Measurements from ENCODE around the gene CTLA4.

Gene CTLA4

GRCh38 chr2:203855274-203855673 lies 12.3 kb upstream of the CTLA4 start:
- FAIRE-seq = no peak

DNA sequence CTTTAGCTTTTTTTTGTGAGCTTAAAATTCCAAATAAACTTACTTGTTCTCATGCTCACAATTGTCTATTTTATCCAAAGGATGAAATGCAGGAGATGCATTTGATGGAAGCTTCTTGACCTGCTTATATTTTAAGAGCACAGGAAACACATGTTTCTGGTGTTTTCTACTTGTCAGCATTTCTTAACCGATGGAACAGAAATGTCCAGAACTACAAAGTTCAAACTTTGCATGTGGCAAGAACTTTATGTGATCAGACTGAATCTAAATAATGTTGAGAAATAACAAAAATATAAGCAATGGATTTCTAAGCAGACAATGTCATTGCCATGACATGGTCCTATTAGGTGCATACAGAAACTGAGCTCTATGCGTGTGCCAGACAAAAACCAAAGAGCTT lies 9.9 kb upstream of the CTLA4 start:
- FAIRE-seq (no peak), DNase-seq (ENCODE audit: insufficient read length, low spot score) (no peak)

More at GRCh38 chr2:203855274-203855673, 12.3 kb upstream of the CTLA4 start:
- TF ChIP-seq, protein P1, sequence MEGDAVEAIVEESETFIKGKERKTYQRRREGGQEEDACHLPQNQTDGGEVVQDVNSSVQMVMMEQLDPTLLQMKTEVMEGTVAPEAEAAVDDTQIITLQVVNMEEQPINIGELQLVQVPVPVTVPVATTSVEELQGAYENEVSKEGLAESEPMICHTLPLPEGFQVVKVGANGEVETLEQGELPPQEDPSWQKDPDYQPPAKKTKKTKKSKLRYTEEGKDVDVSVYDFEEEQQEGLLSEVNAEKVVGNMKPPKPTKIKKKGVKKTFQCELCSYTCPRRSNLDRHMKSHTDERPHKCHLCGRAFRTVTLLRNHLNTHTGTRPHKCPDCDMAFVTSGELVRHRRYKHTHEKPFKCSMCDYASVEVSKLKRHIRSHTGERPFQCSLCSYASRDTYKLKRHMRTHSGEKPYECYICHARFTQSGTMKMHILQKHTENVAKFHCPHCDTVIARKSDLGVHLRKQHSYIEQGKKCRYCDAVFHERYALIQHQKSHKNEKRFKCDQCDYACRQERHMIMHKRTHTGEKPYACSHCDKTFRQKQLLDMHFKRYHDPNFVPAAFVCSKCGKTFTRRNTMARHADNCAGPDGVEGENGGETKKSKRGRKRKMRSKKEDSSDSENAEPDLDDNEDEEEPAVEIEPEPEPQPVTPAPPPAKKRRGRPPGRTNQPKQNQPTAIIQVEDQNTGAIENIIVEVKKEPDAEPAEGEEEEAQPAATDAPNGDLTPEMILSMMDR (IDR thresholded peaks at IDR 0.05; ENCODE audit: insufficient read depth, missing control alignments) = no peak
- DNase-seq (ENCODE audit: insufficient read length, low spot score) = no peak

GRCh38 chr2:203858176-203858575 lies 9.4 kb upstream of the CTLA4 start:
- FAIRE-seq (no peak), DNase-seq (ENCODE audit: insufficient read length, low spot score) (no peak)
- TF ChIP-seq, protein P1 (IDR thresholded peaks at IDR 0.05; ENCODE audit: insufficient read depth, missing control alignments) = no peak

More for the DNA sequence above, 9.9 kb upstream of the CTLA4 start:
- TF ChIP-seq, protein P1 (IDR thresholded peaks at IDR 0.05; ENCODE audit: insufficient read depth, missing control alignments) = no peak

DNA sequence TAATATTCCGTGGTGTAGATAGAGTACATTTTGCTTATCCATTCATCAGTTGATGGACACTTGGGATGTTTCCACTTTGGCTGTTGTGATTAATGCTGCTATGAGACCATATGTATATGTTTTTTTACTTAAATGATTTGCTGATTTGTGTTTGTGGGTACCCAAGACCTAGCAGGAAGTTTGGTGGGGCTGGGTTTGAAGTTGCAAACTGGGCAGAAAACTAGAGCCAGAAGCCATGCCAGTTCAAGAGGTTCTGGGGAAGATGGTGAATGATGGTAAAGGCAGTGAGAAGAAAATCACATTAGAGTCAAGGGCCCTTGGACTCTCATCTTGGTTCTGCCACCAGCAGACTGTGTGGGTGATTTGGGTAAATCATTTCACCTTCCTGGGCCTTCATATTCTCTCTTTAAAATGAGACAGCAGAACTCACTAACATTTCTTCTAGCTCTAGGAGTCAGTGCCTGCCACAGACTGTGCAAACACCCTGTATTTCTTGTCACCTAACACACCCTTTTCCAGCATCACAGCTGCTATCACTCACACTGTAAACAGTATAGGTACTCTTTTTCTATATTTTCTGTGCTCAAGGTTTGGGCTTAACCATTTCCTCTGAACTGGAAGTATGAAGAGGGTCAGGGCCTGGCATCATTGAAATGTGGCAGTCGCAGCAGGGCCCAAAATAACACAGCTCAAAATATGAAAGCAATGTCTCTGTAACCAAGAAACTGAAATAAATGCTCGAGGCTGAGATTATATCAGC lies 8.4 kb upstream of the CTLA4 start:
- no peak for FAIRE-seq

GRCh38 chr2:203861197-203861596 lies 6.4 kb upstream of the CTLA4 start:
- TF ChIP-seq, protein P1 (IDR thresholded peaks at IDR 0.05; ENCODE audit: insufficient read depth, missing control alignments) = no peak
- DNase-seq (ENCODE audit: insufficient read length, low spot score) (no peak), FAIRE-seq (no peak)

More for the DNA sequence above, 8.4 kb upstream of the CTLA4 start:
- no peak for DNase-seq (ENCODE audit: insufficient read length, low spot score)
- TF ChIP-seq, protein P1 (IDR thresholded peaks at IDR 0.05; ENCODE audit: insufficient read depth, missing control alignments) = no peak

DNA sequence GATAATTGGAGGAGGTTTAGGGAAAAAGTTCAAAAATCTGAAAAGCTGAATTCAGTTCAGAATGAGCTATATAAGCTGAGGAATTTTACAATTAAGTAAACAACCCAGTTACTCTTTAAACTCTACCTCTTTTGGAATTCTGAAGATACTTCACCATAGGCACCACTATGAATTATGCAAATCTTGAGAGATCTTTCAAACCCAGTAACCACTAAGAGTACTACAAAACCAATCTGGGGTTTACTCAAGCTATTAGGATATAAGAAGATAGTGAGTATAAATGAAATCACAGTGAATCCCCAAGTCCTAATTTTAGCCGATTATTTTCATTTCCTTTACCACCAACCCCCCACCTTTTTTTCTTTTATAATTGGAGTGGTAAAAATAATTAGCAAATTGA lies 6.0 kb upstream of the CTLA4 start:
- FAIRE-seq = no peak
- TF ChIP-seq, protein P1 (IDR thresholded peaks at IDR 0.05; ENCODE audit: insufficient read depth, missing control alignments) = no peak
- no peak for DNase-seq (ENCODE audit: insufficient read length, low spot score)
